Gastrocnemius medialis (tissue), 4 donors: ENCODE measurements around the gene GSG1L.

ENCODE experiments used
- POLR2A ChIP-seq, 2 donors: fragments of 450-650 bp; IDR thresholded peaks; one replicate each; pipeline ENCODE4 v1.6.1; 2017; ENCODE audit warnings: antibody characterized with exemption in 2 of 2, mild to moderate bottlenecking in 2 of 2, moderate library complexity in 2 of 2
- TF ChIP-seq, protein P1 (sequence below), 5 experiments: fragments of 450-650 bp in 3 of 5; fragments of 200-600 bp in 2 of 5; sonication (generic) in 2 of 5; IDR thresholded peaks in 4 of 5; conservative IDR thresholded peaks in 1 of 5; 1 replicate in 4 of 5; 2 replicates in 1 of 5; pipeline ENCODE4 v1.5.1; 2016 to 2019; ENCODE audit warnings: antibody characterized with exemption in 5 of 5, mild to moderate bottlenecking in 3 of 5, moderate library complexity in 3 of 5

DNA sequence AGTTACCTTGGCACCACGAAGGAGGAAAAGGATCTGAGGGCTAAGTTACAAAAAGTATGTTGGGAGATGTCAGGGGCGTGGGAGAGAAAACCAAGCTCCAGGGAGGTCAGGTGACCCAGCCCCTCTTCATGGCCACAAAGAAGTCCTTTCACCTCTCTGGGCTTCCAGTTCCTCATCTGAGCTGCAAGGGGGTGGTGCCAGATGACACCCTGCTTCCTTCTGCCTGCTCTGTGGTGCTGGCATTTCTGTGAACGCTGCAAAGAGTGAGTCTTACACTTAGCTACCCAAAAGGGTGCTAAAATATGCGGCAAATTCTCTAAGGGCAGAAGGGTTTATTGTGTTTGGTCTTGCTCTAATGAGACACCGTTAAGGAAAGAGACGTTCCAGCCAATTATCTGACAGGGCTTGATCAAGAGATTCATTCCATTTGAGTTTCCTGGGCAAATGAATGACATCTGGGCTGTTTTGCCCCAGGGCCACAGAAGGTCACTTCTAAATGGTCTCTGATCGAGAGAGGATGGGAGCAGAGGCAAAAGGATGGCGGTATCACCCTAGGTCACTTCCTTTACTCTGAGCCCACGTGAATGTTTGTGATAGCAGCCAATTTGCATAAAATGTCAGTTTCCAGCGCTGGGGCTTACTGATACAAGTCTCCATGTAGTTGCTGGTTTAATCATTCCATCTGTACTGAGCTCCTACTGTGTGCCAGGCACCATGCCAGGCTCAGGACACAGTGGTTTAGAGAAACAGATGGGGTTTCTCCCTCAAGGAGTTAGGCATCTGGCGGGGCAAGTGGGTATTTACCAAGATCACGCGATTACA, 303.3 kb downstream of the GSG1L start:
- TF ChIP-seq, protein P1, sequence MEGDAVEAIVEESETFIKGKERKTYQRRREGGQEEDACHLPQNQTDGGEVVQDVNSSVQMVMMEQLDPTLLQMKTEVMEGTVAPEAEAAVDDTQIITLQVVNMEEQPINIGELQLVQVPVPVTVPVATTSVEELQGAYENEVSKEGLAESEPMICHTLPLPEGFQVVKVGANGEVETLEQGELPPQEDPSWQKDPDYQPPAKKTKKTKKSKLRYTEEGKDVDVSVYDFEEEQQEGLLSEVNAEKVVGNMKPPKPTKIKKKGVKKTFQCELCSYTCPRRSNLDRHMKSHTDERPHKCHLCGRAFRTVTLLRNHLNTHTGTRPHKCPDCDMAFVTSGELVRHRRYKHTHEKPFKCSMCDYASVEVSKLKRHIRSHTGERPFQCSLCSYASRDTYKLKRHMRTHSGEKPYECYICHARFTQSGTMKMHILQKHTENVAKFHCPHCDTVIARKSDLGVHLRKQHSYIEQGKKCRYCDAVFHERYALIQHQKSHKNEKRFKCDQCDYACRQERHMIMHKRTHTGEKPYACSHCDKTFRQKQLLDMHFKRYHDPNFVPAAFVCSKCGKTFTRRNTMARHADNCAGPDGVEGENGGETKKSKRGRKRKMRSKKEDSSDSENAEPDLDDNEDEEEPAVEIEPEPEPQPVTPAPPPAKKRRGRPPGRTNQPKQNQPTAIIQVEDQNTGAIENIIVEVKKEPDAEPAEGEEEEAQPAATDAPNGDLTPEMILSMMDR (IDR thresholded peaks at IDR 0.05 in 4 of 5, conservative IDR thresholded peaks at IDR 0.05 in 1 of 5) = no peak
- no peak for TF ChIP-seq POLR2A (IDR thresholded peaks at IDR 0.05)
